GM12878 (cell line): ENCODE data around the gene IGF2BP1. TPM values are rescaled to one million over a fixed set of nuclear protein-coding genes. Genes with fewer than 3 reads are reported as not detected.
A peak's percentile ranks its signal among the peaks of the same experiment; 100 is the strongest.

Source experiments
- ATAC-seq: fragments of 200-7000 bp; cut with Tn5 transposase; 3 replicates; pipeline ENCODE4 v1.9.1; 2020; ENCODE audit warnings: mild to moderate bottlenecking, moderate library complexity
- BruUV-seq: library from RNA; stranded (reverse); fragments of 400-500 nt; replicated peaks from 2 replicates; lab custom pipeline; 2021; lab: Mats Ljungman, UMichigan
- CTCF ChIA-PET: fragments of 300-600 bp; sonication (Branson Sonifier 250); formaldehyde crosslinking; extraction: SDS; loops from one replicate; lab custom pipeline; 2021; ENCODE audit warnings: inconsistent platforms; lab: Yijun Ruan, JAX
- POLR2A ChIA-PET: fragments of 350-600 bp; formaldehyde crosslinking; extraction: SDS; loops from one replicate; lab custom pipeline; 2021; ENCODE audit warnings: inconsistent platforms; lab: Charles Lee
- RAD21 ChIA-PET: fragments of 300-600 bp; sonication (Branson Sonifier 250); formaldehyde crosslinking; loops from one replicate; lab custom pipeline; 2023; ENCODE audit warnings: antibody characterized with exemption; ENCODE audit not compliant: unreplicated experiment; lab: Charles Lee
- SMC1A ChIA-PET: fragments of 300-600 bp; sonication (Branson Sonifier 250); formaldehyde crosslinking; loops from one replicate; lab custom pipeline; 2023; ENCODE audit not compliant: unreplicated experiment, uncharacterized antibody; lab: Charles Lee
- DNase-seq: peaks from one replicate; pipeline ENCODE4 v3.0.0-alpha.2; 2011; ENCODE audit warnings: low read depth, low spot score
- FAIRE-seq: peaks from 3 replicates; lab custom pipeline; 2011; peaks lifted over from hg19 to GRCh38; lab: Jason Lieb, UNC
- H2AFZ ChIP-seq: 2 replicates; pipeline ENCODE4 v1.6.0; 2011; ENCODE audit warnings: low read depth, low read length, control low read depth; ENCODE audit not compliant: control insufficient read depth
- H3K27ac ChIP-seq: 2 replicates; pipeline ENCODE4 v1.5.1; 2011; ENCODE audit warnings: control low read depth; ENCODE audit not compliant: control insufficient read depth, insufficient read depth
- H3K27me3 ChIP-seq, 2 experiments: replicated peaks in 1 of 2; 2 replicates each; pipeline versions ENCODE4 v1.6.0 to v1.6.1; 2011; ENCODE audit warnings: low read length in 1 of 2; ENCODE audit not compliant: control insufficient read depth in 2 of 2, insufficient read depth in 2 of 2
- H3K36me3 ChIP-seq, 2 experiments: 2 replicates each; pipeline ENCODE4 v1.5.1; 2011; ENCODE audit warnings: low read length in 1 of 2; ENCODE audit not compliant: control insufficient read depth in 2 of 2, insufficient read depth in 2 of 2
- H3K4me1 ChIP-seq: 2 replicates; pipeline ENCODE4 v1.6.1; 2011; ENCODE audit warnings: mild to moderate bottlenecking, low read length, moderate library complexity, mixed read lengths; ENCODE audit not compliant: control insufficient read depth, insufficient read depth
- H3K4me2 ChIP-seq: 2 replicates; pipeline ENCODE4 v1.6.0; 2011; ENCODE audit warnings: control low read depth; ENCODE audit not compliant: control insufficient read depth, insufficient read depth
- H3K4me3 ChIP-seq: fragments of 200-600 bp; sonication (generic); 2 replicates; pipeline ENCODE4 v1.5.1; 2016
- H3K79me2 ChIP-seq: 2 replicates; pipeline ENCODE4 v1.6.0; 2011; ENCODE audit warnings: low read length; ENCODE audit not compliant: control insufficient read depth, insufficient read depth
- H3K9ac ChIP-seq: 2 replicates; pipeline ENCODE4 v1.8.0; 2011; ENCODE audit warnings: low read length, control low read depth, mixed read lengths; ENCODE audit not compliant: control insufficient read depth, insufficient read depth
- H3K9me3 ChIP-seq: replicated peaks from 3 replicates; pipeline ENCODE4 v1.5.1; 2011; ENCODE audit warnings: mild to moderate bottlenecking, low read length; ENCODE audit not compliant: control insufficient read depth, insufficient read depth
- H4K20me1 ChIP-seq: 2 replicates; pipeline ENCODE4 v1.6.0; 2011; ENCODE audit not compliant: control insufficient read depth, insufficient read depth
- BMI1 ChIP-seq: fragments of 450-650 bp; IDR thresholded peaks from 2 replicates; pipeline ENCODE4 v1.6.1; 2016; ENCODE audit warnings: mild to moderate bottlenecking, moderate library complexity, borderline replicate concordance
- DPF2 ChIP-seq: fragments of 450-650 bp; IDR thresholded peaks from 2 replicates; pipeline ENCODE4 v1.6.1; 2017; ENCODE audit warnings: mild to moderate bottlenecking
- EZH2 ChIP-seq: IDR thresholded peaks from 2 replicates; pipeline ENCODE4 v1.6.1; 2012; ENCODE audit warnings: low read depth, mild to moderate bottlenecking, control low read depth, inconsistent platforms, low read length, borderline replicate concordance; ENCODE audit not compliant: control insufficient read depth
- HDAC6 ChIP-seq: fragments of 200-600 bp; sonication (generic); IDR thresholded peaks from one replicate; pipeline ENCODE4 v1.8.0; 2017; ENCODE audit warnings: antibody characterized with exemption; ENCODE audit not compliant: unreplicated experiment
- SUZ12 ChIP-seq: fragments of 200-600 bp; sonication (generic); IDR thresholded peaks from one replicate; pipeline ENCODE4 v1.6.1; 2018; ENCODE audit warnings: antibody characterized with exemption, mild to moderate bottlenecking; ENCODE audit not compliant: unreplicated experiment
- ZNF24 ChIP-seq: fragments of 450-650 bp; IDR thresholded peaks from 2 replicates; pipeline ENCODE4 v1.6.1; 2017; ENCODE audit warnings: antibody characterized with exemption, mild to moderate bottlenecking
- WGBS: methylation state at CpG from one replicate; pipeline ENCODE4 v1.1.6; 2016; ENCODE audit warnings: low lambda C conversion rate; ENCODE audit not compliant: insufficient replicate concordance, insufficient coverage; ENCODE audit errors: missing lambda C conversion rate; 5-methylcytosine and 5-hydroxymethylcytosine counted together
- in situ Hi-C: fragments of 300-500 bp; cut with MboI; formaldehyde crosslinking; loops from 9 replicates; pipeline ENCODE4 v1.14.3; 2018; ENCODE audit warnings: mixed read lengths
- intact Hi-C: fragments of 100-400 bp; cut with micrococcal nuclease; formaldehyde crosslinking; loops from one replicate; pipeline ENCODE4 v1.14.2; 2022; ENCODE audit not compliant: unreplicated experiment
- polyA plus RNA-seq, 11 experiments: library from polyadenylated mRNA; depleted of rRNA in 4 of 11; unstranded in 6 of 11; stranded (reverse) in 5 of 11; fragments of >200 nt; fragmentation: Nextera tagmentation in 4 of 11; fragmentation: Illumina TruSeq in 1 of 11; extraction: Ambion mirVana in 4 of 11; extraction: Trizol in 1 of 11; gene quantifications; 1 replicate in 1 of 11; 2 replicates in 10 of 11; pipeline versions ENCODE4 v1.2.1 to v1.2.3, GENCODE V29; 2011 to 2016; ENCODE audit warnings: inconsistent platforms in 2 of 11, missing spikeins in 2 of 11, low read depth in 1 of 11
- total RNA-seq, 4 experiments: library from RNA; depleted of rRNA in 3 of 4; stranded (reverse); fragments of >200 nt in 3 of 4; fragmentation: Illumina TruSeq in 1 of 4; extraction: Trizol in 1 of 4; gene quantifications; 2 replicates each; pipeline versions ENCODE4 v1.2.1 to v1.2.3, GENCODE V29; 2013 to 2021
- TF ChIP-seq, protein P1 (sequence below): IDR thresholded peaks from 2 replicates; pipeline ENCODE4 v1.6.1; 2011; ENCODE audit warnings: borderline replicate concordance, low read depth, mild to moderate bottlenecking, moderate library complexity, low read length; ENCODE audit not compliant: insufficient read depth, poor library complexity, severe bottlenecking

IGF2BP1 gene
- total and polyA plus RNA-seq, 10 of the 15 experiments (the other 5 are each of a cell fraction or from before 2014, with no cell fraction given): 0.04 to 2.4 (median 0.13) TPM; not detected in 1

DNA sequence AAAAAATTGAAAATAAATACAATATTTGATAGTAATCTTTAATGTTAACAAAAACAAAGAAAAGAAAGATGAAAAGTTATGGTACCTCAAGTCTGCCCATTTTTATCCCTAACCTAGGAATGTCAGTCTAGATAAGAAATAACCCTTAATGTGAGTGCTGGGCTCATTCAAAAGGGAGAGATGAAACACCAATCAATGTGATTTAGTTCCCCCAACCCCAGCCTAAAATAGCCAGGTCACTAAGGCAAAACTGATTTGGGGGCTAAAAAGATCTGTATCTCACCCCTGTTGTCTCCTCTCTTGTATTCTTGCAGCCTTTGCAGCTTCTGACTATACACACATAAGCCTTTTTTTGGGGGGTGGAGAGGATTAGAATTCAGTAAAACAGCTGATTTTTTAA, 3.2 kb upstream of the IGF2BP1 start:
- no peak overlapping the region for H2AFZ ChIP-seq
- H3K9ac ChIP-seq: no peak overlapping the region
- H3K4me2 ChIP-seq: no peak overlapping the region
- ChIA-PET CTCF (interaction anchor here (0.9 to 1.6 kb wide), 4 partner anchors 15 to 269 kb away, joined by 3 to 5 read pairs (median 3); no protein-coding TSS in a partner anchor), RAD21 (interaction anchor here (1.0 kb wide), 1 partner anchor 198 kb away, joined by 3 read pairs; no protein-coding TSS in a partner anchor), SMC1A (interaction anchor here (1.2 kb wide), 1 partner anchor 34 kb away, joined by 3 read pairs; no protein-coding TSS in a partner anchor), POLR2A (interaction anchor here (1.3 kb wide), 1 partner anchor 101 kb away, joined by 3 read pairs; the partner anchor contains the start of gene ATP5MC1)
- no TSS peak for BruUV-seq
- H3K36me3 ChIP-seq: no peaks in the 10 kb centered on the region
- H3K79me2 ChIP-seq: no peaks in the 10 kb centered on the region
- H3K27me3 ChIP-seq: peaks cover 17 to 18% of the 10 kb centered on the region in 2 experiments
- H3K4me3 ChIP-seq: no peak overlapping the region
- FAIRE-seq (no peak), ATAC-seq (no peak), DNase-seq (no peak)
- no peak overlapping the region for H3K27ac ChIP-seq
- H3K4me1 ChIP-seq: peaks cover 4% of the 10 kb centered on the region; the same call in 1 of the 2 replicates
- intact Hi-C loops (no loop called here), in situ Hi-C loops (no loop called here)
- no peaks in the 10 kb centered on the region for H3K9me3 ChIP-seq
- no peaks in the 10 kb centered on the region for H4K20me1 ChIP-seq
- TF ChIP-seq DPF2 (no peak), BMI1 (no peak), ZNF24 (no peak), HDAC6 (no peak), SUZ12 (no peak)
- TF ChIP-seq, all 136 proteins: peak for 0

DNA sequence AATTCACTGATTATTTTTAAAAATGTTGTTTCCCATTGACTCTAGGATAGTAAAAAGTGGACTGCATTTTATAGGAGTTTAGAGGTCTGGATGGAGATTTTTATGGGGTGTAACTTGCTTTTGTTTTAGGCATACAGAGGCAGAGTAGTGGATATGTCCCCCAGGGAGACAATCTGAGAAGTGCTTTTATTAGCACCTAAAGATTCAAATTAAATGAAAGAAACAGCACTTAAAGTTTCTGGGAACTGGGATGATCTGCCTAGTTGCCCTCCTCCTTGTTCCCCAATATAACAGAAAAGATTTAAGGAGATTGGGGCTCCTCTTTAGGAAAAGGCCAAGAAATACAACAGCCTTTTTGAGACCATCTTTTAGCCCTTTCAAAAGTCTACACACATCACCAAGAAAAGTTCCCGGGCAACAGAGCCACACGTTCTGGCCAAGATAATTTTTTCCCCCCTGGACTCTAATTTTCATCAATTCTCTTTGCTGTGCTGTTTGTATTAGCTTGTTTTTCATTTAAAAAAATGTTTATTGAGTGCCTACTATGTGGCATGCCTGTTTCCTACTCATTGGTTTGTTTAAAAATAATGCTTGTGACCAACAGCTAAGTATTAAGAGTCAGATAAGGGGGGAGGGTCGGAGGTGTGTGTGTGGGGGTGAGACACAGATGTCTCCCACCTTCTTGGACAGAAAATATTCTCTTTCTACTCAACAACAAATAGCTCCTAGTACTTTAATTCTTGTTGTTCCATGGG, 2.5 kb upstream of the IGF2BP1 start:
- BruUV-seq: no TSS peak
- no peak overlapping the region for H3K9ac ChIP-seq
- no peaks in the 10 kb centered on the region for H3K9me3 ChIP-seq
- RAD21 ChIA-PET: interaction anchor here (0.5 to 0.6 kb wide), 2 partner anchors 45 to 98 kb away, joined by 3 read pairs; no protein-coding TSS in a partner anchor
- TF ChIP-seq, protein P1, sequence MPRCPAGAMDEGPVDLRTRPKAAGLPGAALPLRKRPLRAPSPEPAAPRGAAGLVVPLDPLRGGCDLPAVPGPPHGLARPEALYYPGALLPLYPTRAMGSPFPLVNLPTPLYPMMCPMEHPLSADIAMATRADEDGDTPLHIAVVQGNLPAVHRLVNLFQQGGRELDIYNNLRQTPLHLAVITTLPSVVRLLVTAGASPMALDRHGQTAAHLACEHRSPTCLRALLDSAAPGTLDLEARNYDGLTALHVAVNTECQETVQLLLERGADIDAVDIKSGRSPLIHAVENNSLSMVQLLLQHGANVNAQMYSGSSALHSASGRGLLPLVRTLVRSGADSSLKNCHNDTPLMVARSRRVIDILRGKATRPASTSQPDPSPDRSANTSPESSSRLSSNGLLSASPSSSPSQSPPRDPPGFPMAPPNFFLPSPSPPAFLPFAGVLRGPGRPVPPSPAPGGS: no peak
- 0 out of 2 replicates have a peak, but pooled peaks have one; percentile 10 for TF ChIP-seq EZH2
- H3K4me2 ChIP-seq: no peak overlapping the region
- intact Hi-C loops (no loop called here), in situ Hi-C loops (no loop called here)
- H3K4me1 ChIP-seq: peaks cover 4% of the 10 kb centered on the region; the same call in 1 of the 2 replicates
- DNase-seq: no peak
- H3K36me3 ChIP-seq: no peaks in the 10 kb centered on the region
- CTCF ChIA-PET: interaction anchor here (0.8 to 1.5 kb wide), 3 partner anchors 18 to 116 kb away, joined by 3 to 5 read pairs (median 3); no protein-coding TSS in a partner anchor
- H2AFZ ChIP-seq: no peak overlapping the region
- no peak overlapping the region for H3K4me3 ChIP-seq
- peaks cover 17 to 22% of the 10 kb centered on the region in 2 experiments for H3K27me3 ChIP-seq
- no peaks in the 10 kb centered on the region for H3K79me2 ChIP-seq
- POLR2A ChIA-PET: interaction anchor here (1.3 kb wide), 1 partner anchor 102 kb away, joined by 3 read pairs; the partner anchor contains the start of gene ATP5MC1
- no peak overlapping the region for H3K27ac ChIP-seq
- no peak for ATAC-seq
- 12% methylated on average over 3 of the region's 3 CpGs for WGBS
- SMC1A ChIA-PET: interaction anchor here (1.2 kb wide), 1 partner anchor 34 kb away, joined by 3 read pairs; no protein-coding TSS in a partner anchor
- no peaks in the 10 kb centered on the region for H4K20me1 ChIP-seq
- no peak for FAIRE-seq
